ENCODE measurements around the gene UBE2N. TPM values are rescaled to one million over a fixed set of nuclear protein-coding genes. Genes with fewer than 3 reads are reported as not detected.

Gene UBE2N
- total RNA-seq, 4 donors from 2014 or later, result 18.0 to 26.4 (median 22.1) TPM

DNA sequence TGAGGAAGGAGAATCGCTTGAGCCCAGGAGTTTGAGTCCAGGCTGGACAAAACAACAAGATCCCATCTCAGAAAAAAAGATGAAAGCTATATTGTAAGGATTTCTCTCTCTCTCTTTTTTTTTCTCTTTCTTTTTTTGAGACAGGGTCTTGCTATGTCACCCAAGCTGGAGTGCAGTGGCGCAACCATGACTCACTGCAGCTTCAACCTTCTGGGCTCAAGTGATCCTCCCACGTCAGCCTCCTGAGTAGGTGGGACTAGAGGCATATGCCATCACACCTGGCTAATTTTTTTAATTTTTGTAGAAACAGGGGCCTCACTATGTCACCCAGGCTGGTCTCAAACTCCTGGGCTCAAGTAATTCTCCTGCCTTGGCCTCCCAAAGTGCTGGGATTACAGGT is 19.8 kb upstream of the UBE2N start:
- Histone ChIP-seq H3K27ac (no peak overlapping the region), H3K9me3 (no peaks in the 10 kb centered on the region), H3K27me3 (no peaks in the 10 kb centered on the region), H3K4me1 (no peaks in the 10 kb centered on the region), H3K36me3 (no peaks in the 10 kb centered on the region), H3K4me3 (no peak overlapping the region)
- DNase-seq, result no peak
- TF ChIP-seq POLR2A (IDR thresholded peaks at IDR 0.05), result no peak
- TF ChIP-seq, protein P1, sequence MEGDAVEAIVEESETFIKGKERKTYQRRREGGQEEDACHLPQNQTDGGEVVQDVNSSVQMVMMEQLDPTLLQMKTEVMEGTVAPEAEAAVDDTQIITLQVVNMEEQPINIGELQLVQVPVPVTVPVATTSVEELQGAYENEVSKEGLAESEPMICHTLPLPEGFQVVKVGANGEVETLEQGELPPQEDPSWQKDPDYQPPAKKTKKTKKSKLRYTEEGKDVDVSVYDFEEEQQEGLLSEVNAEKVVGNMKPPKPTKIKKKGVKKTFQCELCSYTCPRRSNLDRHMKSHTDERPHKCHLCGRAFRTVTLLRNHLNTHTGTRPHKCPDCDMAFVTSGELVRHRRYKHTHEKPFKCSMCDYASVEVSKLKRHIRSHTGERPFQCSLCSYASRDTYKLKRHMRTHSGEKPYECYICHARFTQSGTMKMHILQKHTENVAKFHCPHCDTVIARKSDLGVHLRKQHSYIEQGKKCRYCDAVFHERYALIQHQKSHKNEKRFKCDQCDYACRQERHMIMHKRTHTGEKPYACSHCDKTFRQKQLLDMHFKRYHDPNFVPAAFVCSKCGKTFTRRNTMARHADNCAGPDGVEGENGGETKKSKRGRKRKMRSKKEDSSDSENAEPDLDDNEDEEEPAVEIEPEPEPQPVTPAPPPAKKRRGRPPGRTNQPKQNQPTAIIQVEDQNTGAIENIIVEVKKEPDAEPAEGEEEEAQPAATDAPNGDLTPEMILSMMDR (IDR thresholded peaks at IDR 0.05), result no peak

DNA sequence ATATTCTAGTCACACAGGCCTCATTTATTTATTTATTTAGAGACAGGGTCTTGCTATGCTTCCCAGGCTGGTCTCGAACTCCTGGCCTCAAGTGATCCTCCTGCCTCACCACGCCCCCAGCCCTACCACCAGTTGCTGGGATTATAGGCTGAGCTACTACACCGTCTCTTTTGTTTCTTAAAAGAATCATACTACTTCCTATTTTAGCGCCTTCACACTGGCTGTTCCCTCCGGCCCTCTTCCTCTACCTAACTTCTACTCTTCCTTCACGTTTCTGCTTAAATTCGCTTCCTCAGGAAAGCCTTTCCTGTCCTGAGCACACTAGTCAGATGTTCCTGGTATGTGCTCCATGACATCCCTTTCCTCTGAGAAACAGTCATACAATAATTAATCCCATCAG is 19.2 kb upstream of the UBE2N start:
- DNase-seq, result no peak
- Histone ChIP-seq H3K27me3 (no peaks in the 10 kb centered on the region), H3K9me3 (no peaks in the 10 kb centered on the region), H3K4me1 (no peaks in the 10 kb centered on the region), H3K36me3 (no peaks in the 10 kb centered on the region), H3K4me3 (no peak overlapping the region), H3K27ac (no peak overlapping the region)
- no peak for TF ChIP-seq POLR2A (IDR thresholded peaks at IDR 0.05)
- TF ChIP-seq, protein P1 (IDR thresholded peaks at IDR 0.05), result no peak

DNA sequence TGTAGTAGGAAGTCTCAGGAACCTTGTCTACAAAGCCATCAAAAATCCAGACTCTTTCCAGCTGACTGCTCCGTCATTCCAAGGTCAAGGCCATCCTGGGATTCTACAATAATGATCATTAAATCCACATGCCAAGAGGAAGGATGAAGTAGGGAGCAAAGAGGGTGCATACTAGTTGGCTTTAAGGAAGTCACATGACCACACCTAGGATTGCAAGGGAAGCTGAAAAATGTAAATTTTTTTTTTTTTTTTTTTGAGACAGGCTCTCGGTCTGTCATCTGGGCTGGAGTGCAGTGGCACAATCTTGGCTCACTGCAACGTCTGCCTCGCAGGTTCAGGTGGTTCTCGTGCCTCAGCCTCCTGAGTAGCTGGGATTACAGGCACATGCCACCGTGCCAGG is 18.3 kb upstream of the UBE2N start:
- no peaks in the 10 kb centered on the region for H3K4me1 ChIP-seq
- H3K27ac ChIP-seq, result no peak overlapping the region
- no peaks in the 10 kb centered on the region for H3K9me3 ChIP-seq
- no peaks in the 10 kb centered on the region for H3K27me3 ChIP-seq
- no peak overlapping the region for H3K4me3 ChIP-seq
- no peak for DNase-seq
- no peaks in the 10 kb centered on the region for H3K36me3 ChIP-seq
- no peak for TF ChIP-seq POLR2A (IDR thresholded peaks at IDR 0.05)
- TF ChIP-seq, protein P1 (IDR thresholded peaks at IDR 0.05), result no peak

DNA sequence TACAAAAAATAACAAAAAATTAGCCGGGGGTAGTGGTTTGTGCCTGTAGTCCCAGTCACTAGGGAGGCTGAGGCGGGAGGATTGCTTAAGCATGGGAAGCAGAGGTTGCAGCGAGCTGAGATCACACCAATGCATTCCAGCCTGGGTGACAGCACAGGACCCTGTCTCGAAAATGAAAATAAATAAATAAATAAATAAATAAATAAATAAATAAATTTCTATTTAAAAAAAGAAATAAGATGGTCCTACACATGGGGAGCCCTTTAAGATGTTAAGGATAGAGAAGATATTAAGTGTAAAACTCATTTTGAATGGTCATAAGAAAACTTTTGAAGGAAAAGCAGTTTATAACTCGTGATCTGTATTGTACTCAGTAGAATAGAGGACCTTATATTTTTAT is 17.4 kb upstream of the UBE2N start:
- Histone ChIP-seq H3K36me3 (no peaks in the 10 kb centered on the region), H3K4me3 (no peak overlapping the region), H3K9me3 (no peaks in the 10 kb centered on the region), H3K27me3 (no peaks in the 10 kb centered on the region), H3K4me1 (no peaks in the 10 kb centered on the region), H3K27ac (no peak overlapping the region)
- TF ChIP-seq POLR2A (IDR thresholded peaks at IDR 0.05), result no peak
- TF ChIP-seq, protein P1 (IDR thresholded peaks at IDR 0.05), result no peak
- no peak for DNase-seq

DNA sequence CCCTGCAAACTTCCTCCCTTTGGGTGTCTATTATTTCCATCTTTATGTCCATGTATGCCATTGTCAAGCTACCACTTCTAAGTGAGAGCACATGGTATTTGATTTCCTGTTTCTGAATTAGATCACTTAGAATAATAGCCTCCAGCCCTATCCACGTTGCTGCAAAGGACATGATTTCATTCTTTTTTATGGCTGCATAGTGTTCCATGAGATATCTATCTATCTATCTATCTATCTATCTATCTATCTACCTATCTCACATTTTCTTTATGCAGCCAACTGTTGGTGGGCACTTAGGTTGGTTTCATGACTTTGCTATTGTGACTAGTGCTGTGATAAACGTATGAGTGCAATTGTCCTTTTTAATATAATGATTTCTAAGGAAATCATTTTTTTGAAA is 14.3 kb upstream of the UBE2N start:
- no peaks in the 10 kb centered on the region for H3K27me3 ChIP-seq
- TF ChIP-seq, protein P1 (IDR thresholded peaks at IDR 0.05), result no peak
- TF ChIP-seq POLR2A (IDR thresholded peaks at IDR 0.05), result no peak
- no peaks in the 10 kb centered on the region for H3K9me3 ChIP-seq
- DNase-seq, result no peak
- no peaks in the 10 kb centered on the region for H3K36me3 ChIP-seq
- no peak overlapping the region for H3K27ac ChIP-seq
- H3K4me3 ChIP-seq, result no peak overlapping the region
- H3K4me1 ChIP-seq, result no peaks in the 10 kb centered on the region

DNA sequence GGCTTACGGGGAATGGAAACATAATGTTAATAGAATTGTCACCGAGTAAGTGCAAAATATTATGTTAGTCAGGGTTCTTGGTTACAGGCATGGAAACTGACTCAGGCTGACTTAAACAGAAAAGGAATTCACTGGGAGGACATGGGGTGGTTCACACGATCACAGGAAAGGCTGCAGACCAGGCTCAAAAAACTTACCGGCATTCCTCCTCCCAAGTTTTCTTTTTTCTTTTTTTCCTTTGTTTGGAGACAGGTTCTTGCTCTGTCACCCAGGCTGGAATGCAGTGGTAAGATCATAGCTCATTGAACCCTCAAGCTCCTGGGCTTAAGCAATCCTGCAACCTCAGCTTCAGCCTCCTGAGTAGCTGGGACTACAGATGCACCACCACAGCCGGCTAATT is 11.9 kb upstream of the UBE2N start:
- H3K9me3 ChIP-seq, result no peaks in the 10 kb centered on the region
- no peak overlapping the region for H3K27ac ChIP-seq
- no peaks in the 10 kb centered on the region for H3K27me3 ChIP-seq
- DNase-seq, result no peak
- H3K4me1 ChIP-seq, result no peaks in the 10 kb centered on the region
- no peak for TF ChIP-seq POLR2A (IDR thresholded peaks at IDR 0.05)
- TF ChIP-seq, protein P1 (IDR thresholded peaks at IDR 0.05), result no peak
- H3K36me3 ChIP-seq, result no peaks in the 10 kb centered on the region
- H3K4me3 ChIP-seq, result no peak overlapping the region
